22Rv1 (cell line): ENCODE data around the gene CPA3.

ENCODE experiments used
- ZFX ChIP-seq: fragments of 450-650 bp; IDR thresholded peaks from 2 replicates; pipeline ENCODE4 v1.6.1; 2017; ENCODE audit warnings: antibody characterized with exemption, borderline replicate concordance
- TF ChIP-seq, protein P1 (sequence below): fragments of 450-650 bp; IDR thresholded peaks from 2 replicates; pipeline ENCODE4 v1.5.1; 2017; ENCODE audit warnings: mild to moderate bottlenecking

DNA sequence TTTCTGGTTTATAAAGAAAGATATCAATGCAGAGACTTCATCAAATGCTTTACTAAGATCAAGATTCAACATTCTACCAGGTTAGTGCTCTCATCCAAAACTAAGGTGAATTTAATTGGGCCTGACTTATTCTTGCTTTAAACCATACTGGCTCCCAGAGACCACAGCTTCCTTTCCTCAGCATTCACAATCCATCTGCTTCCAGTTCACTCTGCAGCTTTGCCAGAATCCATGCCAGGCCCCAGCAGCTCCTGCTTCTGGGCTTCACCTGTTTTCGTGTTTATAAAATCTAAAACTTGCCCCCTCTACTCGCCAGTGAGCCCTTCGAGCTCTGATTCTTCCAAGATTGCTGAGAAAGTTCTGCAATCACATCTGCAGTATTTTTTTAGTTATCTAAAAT lies 35.2 kb upstream of the CPA3 start:
- TF ChIP-seq, protein P1, sequence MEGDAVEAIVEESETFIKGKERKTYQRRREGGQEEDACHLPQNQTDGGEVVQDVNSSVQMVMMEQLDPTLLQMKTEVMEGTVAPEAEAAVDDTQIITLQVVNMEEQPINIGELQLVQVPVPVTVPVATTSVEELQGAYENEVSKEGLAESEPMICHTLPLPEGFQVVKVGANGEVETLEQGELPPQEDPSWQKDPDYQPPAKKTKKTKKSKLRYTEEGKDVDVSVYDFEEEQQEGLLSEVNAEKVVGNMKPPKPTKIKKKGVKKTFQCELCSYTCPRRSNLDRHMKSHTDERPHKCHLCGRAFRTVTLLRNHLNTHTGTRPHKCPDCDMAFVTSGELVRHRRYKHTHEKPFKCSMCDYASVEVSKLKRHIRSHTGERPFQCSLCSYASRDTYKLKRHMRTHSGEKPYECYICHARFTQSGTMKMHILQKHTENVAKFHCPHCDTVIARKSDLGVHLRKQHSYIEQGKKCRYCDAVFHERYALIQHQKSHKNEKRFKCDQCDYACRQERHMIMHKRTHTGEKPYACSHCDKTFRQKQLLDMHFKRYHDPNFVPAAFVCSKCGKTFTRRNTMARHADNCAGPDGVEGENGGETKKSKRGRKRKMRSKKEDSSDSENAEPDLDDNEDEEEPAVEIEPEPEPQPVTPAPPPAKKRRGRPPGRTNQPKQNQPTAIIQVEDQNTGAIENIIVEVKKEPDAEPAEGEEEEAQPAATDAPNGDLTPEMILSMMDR: no peak
- TF ChIP-seq ZFX: no peak
